Cardiac muscle cell (in vitro differentiated cells and primary cell): ENCODE data around the gene FEM1B. TPM values are rescaled to one million over a fixed set of nuclear protein-coding genes. Genes with fewer than 3 reads are reported as not detected.
"Not testable (repeated sequence)": the region's sequence is repeated elsewhere in the genome, so short reads cannot be mapped to it uniquely, and the experiment has no call there.

Experiments used
- DNase-seq, 2 donors: peaks; one replicate each; pipeline versions ENCODE4 v3.0.0 to v3.0.0-alpha.2; 2010 to 2017; ENCODE audit warnings: low read depth in 1 of 2, low spot score in 1 of 2
- H3K27ac ChIP-seq: fragments of 200-600 bp; sonication (generic); 2 replicates; pipeline ENCODE4 v1.5.1; 2016
- H3K27me3 ChIP-seq: fragments of 200-600 bp; sonication (generic); 2 replicates; pipeline ENCODE4 v1.6.0; 2016; ENCODE audit warnings: control low read depth
- H3K36me3 ChIP-seq: fragments of 200-600 bp; sonication (generic); 2 replicates; pipeline ENCODE4 v1.5.1; 2016; ENCODE audit warnings: control low read depth
- H3K4me1 ChIP-seq: fragments of 200-600 bp; sonication (generic); 2 replicates; pipeline ENCODE4 v1.8.1; 2017; ENCODE audit warnings: low read depth, mild to moderate bottlenecking, mixed run types
- H3K4me3 ChIP-seq: fragments of 200-600 bp; sonication (generic); 2 replicates; pipeline ENCODE4 v1.5.1; 2016; ENCODE audit warnings: mild to moderate bottlenecking
- H3K9me3 ChIP-seq: fragments of 200-600 bp; sonication (generic); 2 replicates; pipeline ENCODE4 v1.5.1; 2017; ENCODE audit warnings: low read depth, mild to moderate bottlenecking, control low read depth
- polyA plus RNA-seq: library from polyadenylated mRNA; unstranded; fragments of >200 nt; fragmentation: Nextera tagmentation; extraction: Ambion mirVana; gene quantifications from 2 replicates; pipeline ENCODE4 v1.2.1, GENCODE V29; 2016
- total RNA-seq: library from RNA; depleted of rRNA; stranded (reverse); fragments of >200 nt; gene quantifications from 2 replicates; pipeline ENCODE4 v1.2.3, GENCODE V29; 2016
- TF ChIP-seq, protein P1 (sequence below): IDR thresholded peaks from 2 replicates; pipeline ENCODE4 v1.5.1; 2012; ENCODE audit warnings: low read depth, mild to moderate bottlenecking, low read length

FEM1B gene
- total and polyA plus RNA-seq, 2 experiments from 2014 or later: 23.0 to 59.7 TPM

DNA sequence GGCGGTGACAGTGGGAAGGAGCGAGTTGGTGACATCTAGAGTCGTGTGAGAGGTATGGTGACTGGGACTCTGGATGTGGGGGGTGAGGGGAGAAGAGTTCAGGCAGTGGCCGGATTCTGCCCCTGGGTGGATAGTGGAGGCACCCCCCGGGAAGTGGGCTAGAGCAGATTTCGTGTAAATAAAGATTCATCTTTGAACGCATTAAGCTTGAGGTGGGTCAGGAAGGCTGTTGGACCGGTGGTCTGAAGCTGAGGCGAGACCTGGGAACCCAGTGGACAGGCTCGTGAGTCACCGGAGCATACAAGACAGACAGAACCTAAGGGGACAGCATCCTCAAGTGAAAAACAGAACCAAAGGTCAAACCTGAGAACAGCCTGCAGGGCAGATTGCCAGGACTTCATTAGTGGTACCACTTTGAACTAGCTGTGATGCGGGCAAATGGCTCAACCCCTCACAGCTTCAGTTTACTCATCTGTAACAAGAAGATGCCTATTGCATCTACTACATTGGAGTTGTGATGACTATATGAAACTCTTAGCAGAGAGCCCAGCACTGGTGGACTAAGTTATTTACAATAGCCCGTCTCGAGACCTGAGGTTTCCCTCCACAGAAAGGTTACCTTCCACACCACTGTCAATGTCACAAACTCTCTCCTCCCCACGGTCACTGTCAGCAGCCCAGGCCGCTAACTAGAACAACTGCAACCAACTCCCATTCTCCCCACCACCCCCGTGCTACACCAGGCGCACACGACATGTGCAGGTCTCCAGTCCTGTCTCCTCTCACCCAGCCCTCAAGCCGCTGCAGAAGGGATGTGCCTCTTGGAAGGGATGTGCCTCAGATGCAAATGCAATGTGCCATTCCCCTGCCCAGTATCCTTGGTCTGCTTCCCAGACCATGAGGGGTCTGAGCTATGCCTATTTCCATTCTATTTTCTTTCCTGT, 47.1 kb upstream of the FEM1B start:
- Histone ChIP-seq H3K36me3 (no peaks in the 10 kb centered on the region), H3K4me3 (peak overlapping the region; percentile 56), H3K27ac (no peak overlapping the region), H3K27me3 (no peaks in the 10 kb centered on the region), H3K9me3 (no peaks in the 10 kb centered on the region), H3K4me1 (peaks cover 5% of the 10 kb centered on the region)
- TF ChIP-seq, protein P1, sequence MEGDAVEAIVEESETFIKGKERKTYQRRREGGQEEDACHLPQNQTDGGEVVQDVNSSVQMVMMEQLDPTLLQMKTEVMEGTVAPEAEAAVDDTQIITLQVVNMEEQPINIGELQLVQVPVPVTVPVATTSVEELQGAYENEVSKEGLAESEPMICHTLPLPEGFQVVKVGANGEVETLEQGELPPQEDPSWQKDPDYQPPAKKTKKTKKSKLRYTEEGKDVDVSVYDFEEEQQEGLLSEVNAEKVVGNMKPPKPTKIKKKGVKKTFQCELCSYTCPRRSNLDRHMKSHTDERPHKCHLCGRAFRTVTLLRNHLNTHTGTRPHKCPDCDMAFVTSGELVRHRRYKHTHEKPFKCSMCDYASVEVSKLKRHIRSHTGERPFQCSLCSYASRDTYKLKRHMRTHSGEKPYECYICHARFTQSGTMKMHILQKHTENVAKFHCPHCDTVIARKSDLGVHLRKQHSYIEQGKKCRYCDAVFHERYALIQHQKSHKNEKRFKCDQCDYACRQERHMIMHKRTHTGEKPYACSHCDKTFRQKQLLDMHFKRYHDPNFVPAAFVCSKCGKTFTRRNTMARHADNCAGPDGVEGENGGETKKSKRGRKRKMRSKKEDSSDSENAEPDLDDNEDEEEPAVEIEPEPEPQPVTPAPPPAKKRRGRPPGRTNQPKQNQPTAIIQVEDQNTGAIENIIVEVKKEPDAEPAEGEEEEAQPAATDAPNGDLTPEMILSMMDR: no peak
- DNase-seq: no peak

DNA sequence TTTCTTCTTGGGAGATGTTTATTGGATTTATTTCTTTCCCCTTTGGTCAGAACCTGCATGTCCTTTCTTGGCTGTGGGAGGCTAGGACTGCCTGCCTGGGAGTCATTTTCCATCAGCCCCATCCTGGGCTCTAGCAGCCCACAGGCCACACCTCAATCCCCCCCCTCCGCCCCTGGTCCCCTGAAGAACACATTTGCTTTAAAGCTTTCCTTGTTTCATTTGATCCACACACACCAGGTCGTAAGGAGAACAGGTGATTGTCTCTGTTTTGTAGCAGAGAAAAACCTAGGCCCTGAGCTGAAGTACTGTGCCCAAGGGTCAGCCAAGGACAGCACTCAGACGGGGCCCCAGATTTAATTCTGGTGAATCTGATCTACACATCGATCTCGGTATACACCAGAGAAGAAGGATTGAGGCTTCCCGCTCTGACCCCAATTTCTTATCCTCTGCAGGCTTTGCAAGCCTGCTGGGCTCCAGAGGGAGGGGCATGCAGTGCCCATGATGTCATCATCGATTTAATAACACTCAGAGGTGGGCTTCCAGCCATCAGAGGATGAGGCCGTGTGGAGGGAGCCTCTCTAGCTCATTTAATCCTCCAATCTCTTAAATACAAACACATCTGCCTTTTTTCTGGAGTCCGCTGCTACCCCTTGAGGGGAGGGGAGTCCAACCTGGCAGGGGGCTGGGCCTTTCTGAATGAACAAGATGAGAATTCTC, 46.3 kb upstream of the FEM1B start:
- no peaks in the 10 kb centered on the region for H3K27me3 ChIP-seq
- peaks cover 5% of the 10 kb centered on the region for H3K4me1 ChIP-seq
- no peak overlapping the region for H3K27ac ChIP-seq
- TF ChIP-seq, protein P1: no peak
- no peak for DNase-seq
- H3K4me3 ChIP-seq: no peak overlapping the region
- H3K9me3 ChIP-seq: no peaks in the 10 kb centered on the region
- no peaks in the 10 kb centered on the region for H3K36me3 ChIP-seq

DNA sequence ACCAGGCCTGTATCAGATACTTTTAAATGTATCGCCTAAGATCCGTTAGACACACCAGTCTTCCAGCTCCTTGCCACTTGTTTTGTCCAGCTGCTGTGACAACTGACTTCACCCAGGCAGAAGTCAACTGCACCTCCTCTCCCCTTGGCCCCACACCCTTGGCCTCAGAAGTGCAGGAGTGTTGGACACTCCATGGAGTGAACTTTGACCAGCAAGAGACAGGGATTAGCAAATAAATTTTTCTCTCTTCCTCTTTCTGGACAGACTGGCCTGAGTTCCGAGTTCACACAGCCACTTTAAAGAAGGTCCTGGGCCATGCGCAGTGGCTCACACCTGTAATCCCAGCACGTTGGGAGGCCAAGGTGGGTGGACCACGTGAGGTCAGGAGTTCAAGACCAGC, 45.1 kb upstream of the FEM1B start:
- TF ChIP-seq, protein P1: no peak
- H3K4me3 ChIP-seq: no peak overlapping the region
- no peak overlapping the region for H3K27ac ChIP-seq
- DNase-seq: no peak
- no peaks in the 10 kb centered on the region for H3K27me3 ChIP-seq
- H3K4me1 ChIP-seq: peaks cover 5% of the 10 kb centered on the region
- H3K36me3 ChIP-seq: no peaks in the 10 kb centered on the region
- H3K9me3 ChIP-seq: no peaks in the 10 kb centered on the region

DNA sequence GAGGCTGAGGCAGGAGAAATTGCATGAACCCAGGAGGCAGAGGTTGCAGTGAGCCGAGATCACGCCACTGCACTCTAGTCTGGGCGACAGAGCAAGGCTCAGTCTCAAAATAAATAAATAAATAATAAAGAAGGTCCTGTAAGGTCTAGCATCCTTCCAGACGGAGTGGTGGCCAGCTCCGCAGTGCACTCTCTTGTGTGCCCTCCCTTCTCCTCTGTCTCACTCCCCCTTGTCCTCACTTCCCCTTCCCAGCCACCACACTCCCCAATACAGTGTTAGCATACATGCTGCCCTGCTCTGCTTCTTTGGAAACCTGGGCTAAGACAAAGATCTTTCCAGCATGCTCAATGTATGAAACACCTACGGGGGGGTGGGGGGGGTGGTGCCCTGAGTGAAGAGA, 44.6 kb upstream of the FEM1B start:
- Histone ChIP-seq H3K9me3 (no peaks in the 10 kb centered on the region), H3K27ac (no peak overlapping the region), H3K36me3 (no peaks in the 10 kb centered on the region), H3K4me1 (peaks cover 5% of the 10 kb centered on the region), H3K27me3 (no peaks in the 10 kb centered on the region), H3K4me3 (no peak overlapping the region)
- no peak for DNase-seq
- TF ChIP-seq, protein P1: no peak

DNA sequence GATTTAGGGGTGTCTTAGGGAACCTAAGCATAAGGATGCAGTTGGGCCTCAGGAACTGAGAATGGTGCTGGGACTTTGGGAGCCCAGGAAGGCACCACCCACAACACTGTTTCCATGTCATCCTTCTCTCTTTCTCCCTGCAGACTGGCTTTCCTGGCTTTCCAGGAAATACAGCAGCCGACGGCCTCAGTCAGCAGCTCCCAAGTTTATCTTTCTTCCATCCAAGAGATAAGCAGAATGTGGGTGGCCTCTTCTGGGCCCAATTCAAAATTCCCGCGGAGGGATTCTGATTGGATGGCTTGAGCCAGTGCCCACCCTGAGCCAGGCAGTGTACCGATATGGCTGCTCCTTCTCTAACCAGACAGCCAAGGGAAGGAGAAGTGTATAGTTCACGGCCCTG, 43.5 kb upstream of the FEM1B start:
- peaks cover 5% of the 10 kb centered on the region for H3K4me1 ChIP-seq
- H3K9me3 ChIP-seq: no peaks in the 10 kb centered on the region
- H3K27ac ChIP-seq: no peak overlapping the region
- peak in 1 of 2 donors; percentile 23 for DNase-seq
- H3K36me3 ChIP-seq: no peaks in the 10 kb centered on the region
- H3K4me3 ChIP-seq: no peak overlapping the region
- TF ChIP-seq, protein P1: no peak
- H3K27me3 ChIP-seq: no peaks in the 10 kb centered on the region

DNA sequence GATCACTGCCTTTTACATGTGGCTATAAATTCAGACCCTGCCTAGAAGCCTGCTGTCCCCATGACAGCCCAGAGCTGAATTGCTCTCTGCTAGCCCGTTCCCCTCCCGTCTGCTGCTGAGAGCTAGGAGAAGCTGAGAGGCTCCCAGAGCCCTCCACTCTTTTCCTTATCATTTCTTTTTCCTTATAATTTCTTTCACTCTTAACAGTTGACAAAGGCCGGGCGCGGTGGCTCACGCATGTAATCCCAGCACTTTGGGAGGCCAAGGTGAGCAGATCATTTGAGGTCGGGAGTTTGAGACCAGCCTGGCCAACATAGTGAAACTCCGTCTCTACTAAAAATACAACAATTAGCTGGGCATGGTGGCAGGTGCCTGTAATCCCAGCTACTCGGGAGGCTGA, 43.0 kb upstream of the FEM1B start:
- DNase-seq: peak in 1 of 2 donors; percentile 21
- not testable (repeated sequence) for H3K4me1 ChIP-seq

More for the DNA sequence above, 43.0 kb upstream of the FEM1B start:
- not testable (repeated sequence) for H3K9me3 ChIP-seq, H3K27ac ChIP-seq, H3K36me3 ChIP-seq, H3K4me3 ChIP-seq, H3K27me3 ChIP-seq
